Measurements from ENCODE around the gene TRPM8. TPM values are rescaled to one million over a fixed set of nuclear protein-coding genes. Genes with fewer than 3 reads are reported as not detected.

TRPM8 gene
- total RNA-seq, 1 donor from 2014 or later: not detected

DNA sequence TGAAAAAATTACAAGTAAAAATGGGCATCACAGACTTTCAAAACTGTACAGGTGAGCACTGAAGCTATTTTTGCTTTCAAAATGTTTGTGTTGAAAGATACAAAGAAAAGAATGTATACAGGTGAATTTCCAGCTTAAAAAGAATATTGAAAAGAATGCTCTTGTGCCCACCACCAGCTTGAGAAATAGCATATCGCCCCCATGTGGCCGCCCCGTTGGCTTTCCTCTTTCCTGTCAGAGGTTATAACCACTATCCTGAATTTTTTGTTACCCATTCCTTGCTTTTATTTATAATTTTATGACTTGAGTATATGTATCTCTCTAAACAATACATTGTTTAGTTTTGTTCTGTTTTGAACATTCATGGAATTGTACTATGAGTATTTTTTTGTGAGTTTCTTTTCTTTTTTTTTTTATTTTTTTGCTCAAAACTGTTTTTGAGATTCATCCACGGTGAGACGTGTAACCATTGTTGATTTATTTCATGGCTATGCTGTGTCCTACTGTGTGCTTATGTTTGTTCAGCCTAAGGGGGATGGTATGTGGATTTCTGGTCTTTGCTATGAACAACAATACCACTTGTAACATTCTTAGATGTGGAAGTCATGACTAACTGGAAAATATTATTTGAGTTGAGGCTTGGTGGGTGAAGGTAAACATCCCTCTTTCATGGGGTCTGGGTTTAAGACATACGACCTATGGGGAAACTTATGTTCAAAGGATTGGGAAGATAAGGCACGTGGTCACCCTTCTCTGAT is 11.6 kb downstream of the TRPM8 start:
- Histone ChIP-seq H3K36me3 (ENCODE audit: control insufficient read depth, insufficient read depth, low read length) (no peaks in the 10 kb centered on the region), H3K4me3 (ENCODE audit: low read depth, low read length) (no peak overlapping the region), H3K27me3 (ENCODE audit: control insufficient read depth, insufficient read depth, low read length) (peaks cover 4% of the 10 kb centered on the region)
- TF ChIP-seq, protein P1, sequence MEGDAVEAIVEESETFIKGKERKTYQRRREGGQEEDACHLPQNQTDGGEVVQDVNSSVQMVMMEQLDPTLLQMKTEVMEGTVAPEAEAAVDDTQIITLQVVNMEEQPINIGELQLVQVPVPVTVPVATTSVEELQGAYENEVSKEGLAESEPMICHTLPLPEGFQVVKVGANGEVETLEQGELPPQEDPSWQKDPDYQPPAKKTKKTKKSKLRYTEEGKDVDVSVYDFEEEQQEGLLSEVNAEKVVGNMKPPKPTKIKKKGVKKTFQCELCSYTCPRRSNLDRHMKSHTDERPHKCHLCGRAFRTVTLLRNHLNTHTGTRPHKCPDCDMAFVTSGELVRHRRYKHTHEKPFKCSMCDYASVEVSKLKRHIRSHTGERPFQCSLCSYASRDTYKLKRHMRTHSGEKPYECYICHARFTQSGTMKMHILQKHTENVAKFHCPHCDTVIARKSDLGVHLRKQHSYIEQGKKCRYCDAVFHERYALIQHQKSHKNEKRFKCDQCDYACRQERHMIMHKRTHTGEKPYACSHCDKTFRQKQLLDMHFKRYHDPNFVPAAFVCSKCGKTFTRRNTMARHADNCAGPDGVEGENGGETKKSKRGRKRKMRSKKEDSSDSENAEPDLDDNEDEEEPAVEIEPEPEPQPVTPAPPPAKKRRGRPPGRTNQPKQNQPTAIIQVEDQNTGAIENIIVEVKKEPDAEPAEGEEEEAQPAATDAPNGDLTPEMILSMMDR (IDR thresholded peaks at IDR 0.05; ENCODE audit: insufficient read depth, low read length, severe bottlenecking): peak; percentile 55
- DNase-seq (ENCODE audit: low read depth) (peak; percentile 28), FAIRE-seq (no peak)

DNA sequence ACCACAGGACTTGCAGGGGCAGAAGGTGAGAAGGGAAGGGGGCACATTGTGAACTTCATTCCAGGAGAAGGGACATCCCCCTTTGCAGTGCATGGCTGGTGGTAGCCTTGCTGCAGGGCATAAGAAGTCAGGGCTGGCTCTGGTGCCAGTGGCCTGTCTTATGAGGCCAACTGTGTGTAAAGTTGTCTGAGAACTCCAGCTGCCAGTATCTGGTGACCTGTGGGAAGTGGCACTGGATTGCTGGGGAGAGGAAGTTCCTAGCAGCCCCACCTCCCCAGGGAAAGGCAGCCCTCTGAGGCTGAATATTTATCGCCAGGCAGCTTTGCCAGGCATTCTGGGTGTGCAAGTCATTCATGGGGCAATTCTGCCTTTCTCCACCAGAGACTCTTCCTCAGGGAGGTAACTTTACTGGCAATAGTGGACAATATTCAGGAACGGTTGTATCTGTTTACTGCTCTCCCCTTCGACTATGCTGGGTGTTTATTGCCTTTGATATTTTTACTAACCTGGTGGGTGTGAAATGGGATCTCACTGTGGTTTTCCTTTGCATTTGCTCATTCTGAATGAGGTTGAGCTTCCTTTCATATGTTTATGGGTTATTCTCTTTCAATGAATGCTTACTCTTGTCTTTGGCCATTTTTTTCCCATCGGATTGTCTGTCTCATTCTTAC is 12.3 kb downstream of the TRPM8 start:
- no peaks in the 10 kb centered on the region for H3K36me3 ChIP-seq (ENCODE audit: control insufficient read depth, insufficient read depth, low read length)
- TF ChIP-seq, protein P1 (IDR thresholded peaks at IDR 0.05; ENCODE audit: insufficient read depth, low read length, severe bottlenecking): no peak
- DNase-seq (ENCODE audit: low read depth) (no peak), FAIRE-seq (no peak)
- peaks cover 4% of the 10 kb centered on the region for H3K27me3 ChIP-seq (ENCODE audit: control insufficient read depth, insufficient read depth, low read length)
- no peak overlapping the region for H3K4me3 ChIP-seq (ENCODE audit: low read depth, low read length)

DNA sequence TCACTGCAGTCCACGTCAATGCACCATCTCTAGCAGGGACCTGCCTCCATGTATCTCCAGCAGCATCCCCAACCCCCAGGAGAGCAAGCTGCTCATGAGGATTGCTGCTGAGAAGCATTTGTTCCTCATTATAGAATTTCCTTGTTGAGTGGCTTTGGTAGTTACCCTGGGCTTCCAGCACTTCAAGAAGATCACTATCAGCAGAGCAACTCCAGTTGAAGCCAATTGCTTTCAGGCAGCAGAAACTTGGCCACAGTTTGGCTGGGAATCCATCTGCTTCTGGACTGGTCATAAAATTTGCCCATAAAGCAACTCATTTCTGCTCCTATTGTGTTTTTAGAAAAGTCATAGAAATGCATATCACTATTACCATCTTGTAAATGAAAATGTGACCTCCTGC is 17.4 kb downstream of the TRPM8 start:
- no peak overlapping the region for H3K4me3 ChIP-seq (ENCODE audit: low read depth, low read length)
- no peak for FAIRE-seq
- H3K27me3 ChIP-seq (ENCODE audit: control insufficient read depth, insufficient read depth, low read length): peaks cover 2% of the 10 kb centered on the region
- DNase-seq (ENCODE audit: low read depth): no peak
- TF ChIP-seq, protein P1 (IDR thresholded peaks at IDR 0.05; ENCODE audit: insufficient read depth, low read length, severe bottlenecking): no peak
- no peaks in the 10 kb centered on the region for H3K36me3 ChIP-seq (ENCODE audit: control insufficient read depth, insufficient read depth, low read length)

DNA sequence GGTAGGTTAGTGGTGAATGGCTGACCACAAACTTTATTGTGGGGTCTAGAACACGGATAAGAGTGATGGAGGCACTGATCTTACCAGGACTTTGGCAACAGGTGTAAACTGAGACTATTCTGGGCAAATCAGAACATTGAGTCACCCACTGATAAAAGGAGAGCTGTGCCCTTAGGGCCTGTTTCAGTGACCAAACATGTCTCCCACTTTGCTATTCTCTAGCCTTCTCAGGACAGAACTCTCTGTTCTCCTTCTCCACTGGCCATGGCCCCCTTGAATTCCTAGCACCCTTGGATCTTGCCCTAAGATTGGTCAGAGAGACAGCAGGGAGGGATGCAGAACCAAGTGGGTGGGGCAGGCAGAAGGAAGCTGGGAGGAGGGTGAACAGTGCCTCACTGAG is 18.3 kb downstream of the TRPM8 start:
- peaks cover 2% of the 10 kb centered on the region for H3K27me3 ChIP-seq (ENCODE audit: control insufficient read depth, insufficient read depth, low read length)
- TF ChIP-seq, protein P1 (IDR thresholded peaks at IDR 0.05; ENCODE audit: insufficient read depth, low read length, severe bottlenecking): no peak
- FAIRE-seq: no peak

DNA sequence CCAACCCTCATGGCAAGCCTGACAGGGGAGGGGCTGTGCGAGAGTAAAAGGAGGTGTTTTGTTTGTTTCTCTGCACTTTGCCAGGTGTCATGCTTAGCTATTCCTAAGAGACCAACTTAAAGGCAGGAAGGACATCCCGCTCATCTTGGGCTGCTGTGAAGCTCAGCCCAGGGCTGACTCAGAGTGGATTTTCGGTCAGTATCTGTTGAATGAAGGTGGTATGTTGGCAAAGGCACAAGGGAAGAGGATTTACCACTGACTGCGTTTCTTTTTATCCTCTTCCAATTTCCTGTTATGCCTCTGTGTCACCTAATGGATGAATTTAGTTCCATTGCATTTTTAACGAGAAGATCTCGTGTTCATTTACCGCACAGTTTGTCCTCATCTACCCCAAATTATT is 18.9 kb downstream of the TRPM8 start:
- TF ChIP-seq, protein P1 (IDR thresholded peaks at IDR 0.05; ENCODE audit: insufficient read depth, low read length, severe bottlenecking): no peak
- DNase-seq (ENCODE audit: low read depth): no peak
- peaks cover 2% of the 10 kb centered on the region for H3K27me3 ChIP-seq (ENCODE audit: control insufficient read depth, insufficient read depth, low read length)
- no peak for FAIRE-seq
- no peak overlapping the region for H3K4me3 ChIP-seq (ENCODE audit: low read depth, low read length)
- no peaks in the 10 kb centered on the region for H3K36me3 ChIP-seq (ENCODE audit: control insufficient read depth, insufficient read depth, low read length)

More for the DNA sequence above, 18.3 kb downstream of the TRPM8 start:
- no peak overlapping the region for H3K4me3 ChIP-seq (ENCODE audit: low read depth, low read length)
- peak; percentile 18 for DNase-seq (ENCODE audit: low read depth)
- no peaks in the 10 kb centered on the region for H3K36me3 ChIP-seq (ENCODE audit: control insufficient read depth, insufficient read depth, low read length)

Measured in bronchial epithelial cell (primary cell).